ENCODE measurements around the gene TMEM9. TPM values are rescaled to one million over a fixed set of nuclear protein-coding genes. Genes with fewer than 3 reads are reported as not detected.

The TMEM9 gene
- total and polyA plus RNA-seq, 2 of the 8 experiments (the other 6 are each of a cell fraction or from before 2014, with no cell fraction given): 79.9 to 181 TPM

DNA sequence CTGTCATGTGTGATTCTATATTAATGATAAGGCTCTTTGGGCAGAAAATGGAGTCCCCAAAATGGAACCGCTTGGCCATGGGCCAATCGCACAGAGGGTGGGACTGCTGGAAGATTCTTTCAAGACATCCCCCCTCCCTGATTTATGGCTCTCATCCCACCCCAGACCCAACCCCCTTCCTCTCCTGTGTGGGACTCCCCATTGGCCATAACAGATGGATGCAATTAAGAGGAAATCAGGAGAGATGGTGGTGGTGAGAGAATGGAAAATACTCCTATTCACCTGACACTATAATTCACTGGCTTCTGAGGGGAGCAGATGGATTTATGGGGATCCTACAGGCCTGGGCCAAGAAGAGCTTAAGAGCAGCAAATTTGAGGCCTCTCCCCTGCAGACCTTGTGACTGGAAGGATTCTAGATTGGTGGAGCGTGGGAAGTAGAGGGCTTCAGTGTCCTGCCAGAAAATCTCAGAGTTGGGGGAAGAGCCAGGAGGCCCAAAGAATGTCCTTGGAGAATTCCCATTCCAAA is 38.1 kb upstream of the TMEM9 start:
- TF ChIP-seq FOSL1 (IDR thresholded peaks at IDR 0.05; ENCODE audit: insufficient read depth, low read depth, low read length): no peak
- no peak for TF ChIP-seq RAD21 (IDR thresholded peaks at IDR 0.05 in 1 of 2, conservative IDR thresholded peaks at IDR 0.05 in 1 of 2; ENCODE audit: low read depth in 2 of 2, low read length in 2 of 2)
- TF ChIP-seq, protein P1, sequence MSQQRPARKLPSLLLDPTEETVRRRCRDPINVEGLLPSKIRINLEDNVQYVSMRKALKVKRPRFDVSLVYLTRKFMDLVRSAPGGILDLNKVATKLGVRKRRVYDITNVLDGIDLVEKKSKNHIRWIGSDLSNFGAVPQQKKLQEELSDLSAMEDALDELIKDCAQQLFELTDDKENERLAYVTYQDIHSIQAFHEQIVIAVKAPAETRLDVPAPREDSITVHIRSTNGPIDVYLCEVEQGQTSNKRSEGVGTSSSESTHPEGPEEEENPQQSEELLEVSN (IDR thresholded peaks at IDR 0.05): no peak
- TF ChIP-seq SRF (IDR thresholded peaks at IDR 0.05; ENCODE audit: low read depth, low read length): no peak
- no peak for TF ChIP-seq NRF1 (IDR thresholded peaks at IDR 0.05; ENCODE audit: low read depth, low read length)
- TF ChIP-seq JUND (IDR thresholded peaks at IDR 0.05; ENCODE audit: low read length): no peak
- no peak for TF ChIP-seq SP2 (IDR thresholded peaks at IDR 0.05; ENCODE audit: low read length)
- TF ChIP-seq KDM5A (IDR thresholded peaks at IDR 0.05; ENCODE audit: low read length): no peak
- no peak for TF ChIP-seq MAFK (IDR thresholded peaks at IDR 0.05; ENCODE audit: low read depth, low read length)
- no peak for TF ChIP-seq POLR2AphosphoS5 (IDR thresholded peaks at IDR 0.05; ENCODE audit: low read depth, low read length)
- no peak for TF ChIP-seq CHD2 (IDR thresholded peaks at IDR 0.05; ENCODE audit: low read length)
- no peaks in the 10 kb centered on the region for H3K9me3 ChIP-seq (ENCODE audit: insufficient read depth in 2 of 2, low read depth in 1 of 2, low read length in 1 of 2)
- no peaks in the 10 kb centered on the region for H3K79me1 ChIP-seq (ENCODE audit: low read depth, low read length)
- H3K23me2 ChIP-seq (ENCODE audit: low read depth, low read length): no peaks in the 10 kb centered on the region
- 0 out of 2 replicates have a peak overlapping the region, but pooled peaks have one; percentile 48 for H2BK20ac ChIP-seq (ENCODE audit: low read length)
- H3K9ac ChIP-seq (replicated peaks in 1 of 4; ENCODE audit: extremely low read depth in 1 of 4, low read depth in 3 of 4, low read length in 3 of 4): no peak overlapping the region
- H2BK120ac ChIP-seq (replicated peaks; ENCODE audit: low read depth, low read length): no peak overlapping the region
- H4K8ac ChIP-seq (ENCODE audit: extremely low read depth, insufficient read depth, low read length): no peak overlapping the region
- no peak overlapping the region for H3K18ac ChIP-seq (ENCODE audit: extremely low read depth, low read length)
- no peaks in the 10 kb centered on the region for H3K79me2 ChIP-seq (ENCODE audit: control insufficient read depth in 1 of 2, insufficient read depth in 2 of 2, low read length in 2 of 2)
- no peaks in the 10 kb centered on the region for H3K27me3 ChIP-seq (replicated peaks in 1 of 4; ENCODE audit: control insufficient read depth in 3 of 4, extremely low read depth in 1 of 4, insufficient read depth in 3 of 4, low read length in 3 of 4)
- H3K27ac ChIP-seq (ENCODE audit: low read depth, low read length): no peak overlapping the region
- H4K5ac ChIP-seq (ENCODE audit: insufficient read length, low read depth, low read length): no peak overlapping the region
- H3K4me2 ChIP-seq (ENCODE audit: insufficient read depth in 1 of 2, low read depth in 2 of 2, low read length in 2 of 2): no peak overlapping the region
- H4K91ac ChIP-seq (replicated peaks; ENCODE audit: insufficient read length, low read length): no peak overlapping the region
- H2BK5ac ChIP-seq (ENCODE audit: low read depth, low read length): no peak overlapping the region
- no peaks in the 10 kb centered on the region for H3K4me1 ChIP-seq (replicated peaks in 1 of 4; ENCODE audit: control insufficient read depth in 3 of 4, insufficient read depth in 4 of 4, low read length in 3 of 4)
- CTCF ChIA-PET (ENCODE audit: partially characterized antibody): interaction anchor here (1.2 to 1.9 kb wide), 4 partner anchors 8 to 169 kb away, joined by 4 to 5 read pairs (median 4); no protein-coding TSS in a partner anchor
- H3K4me3 ChIP-seq (ENCODE audit: extremely low read depth in 1 of 4, insufficient read depth in 2 of 4, low read depth in 3 of 4, low read length in 4 of 4): no peak overlapping the region
- POLR2A ChIA-PET (ENCODE audit: partially characterized antibody): interaction anchor here (1.0 kb wide), 2 partner anchors 39 to 184 kb away, joined by 3 read pairs; no protein-coding TSS in a partner anchor
- H2AK5ac ChIP-seq (ENCODE audit: low read depth, low read length): no peak overlapping the region
- DNase-seq (ENCODE audit: low read depth in 1 of 2, low spot score in 2 of 2): no peak
- H2BK12ac ChIP-seq (ENCODE audit: low read depth, low read length): no peak overlapping the region
- FAIRE-seq: no peak
- peak overlapping the region; percentile 35 for H3K56ac ChIP-seq (replicated peaks; ENCODE audit: insufficient read length, low read depth, low read length)
- no peak overlapping the region for H3K23ac ChIP-seq (ENCODE audit: insufficient read length)
- WGBS, 2 experiments (ENCODE audit: extremely low coverage in 1 of 2, insufficient coverage in 1 of 2, insufficient read length in 1 of 2, insufficient replicate concordance in 2 of 2, low coverage in 1 of 2, low lambda C conversion rate in 2 of 2, missing lambda C conversion rate in 1 of 2): 91% methylated on average over 3 of the region's 3 CpGs; no CpG with 5 or more reads in 1 of the 2 experiments
- H2AFZ ChIP-seq (ENCODE audit: low read length): no peak overlapping the region
- no peaks in the 10 kb centered on the region for H4K20me1 ChIP-seq (replicated peaks in 1 of 2; ENCODE audit: control insufficient read depth in 1 of 2, insufficient read depth in 2 of 2, low read length in 2 of 2)
- H3K4ac ChIP-seq (replicated peaks; ENCODE audit: insufficient read length, low read depth, low read length): no peak overlapping the region
- H3K14ac ChIP-seq (ENCODE audit: insufficient read length): no peak overlapping the region
- no peaks in the 10 kb centered on the region for H3K36me3 ChIP-seq (ENCODE audit: control insufficient read depth in 2 of 4, insufficient read depth in 4 of 4, low read length in 3 of 4)
- H2BK15ac ChIP-seq (ENCODE audit: low read length): no peak overlapping the region
